OCI-LY7 (cell line): ENCODE results near the gene TOLLIP. TPM values are rescaled to one million over a fixed set of nuclear protein-coding genes. Genes with fewer than 3 reads are reported as not detected.

Experiments
- BruUV-seq: library from RNA; stranded (reverse); fragments of 400-500 nt; replicated peaks from 2 replicates; lab custom pipeline; 2021; lab: Mats Ljungman, UMichigan
- CTCF ChIA-PET: fragments of 300-600 bp; sonication (Branson Sonifier 250); formaldehyde crosslinking; loops from one replicate; lab custom pipeline; 2022; ENCODE audit warnings: antibody characterized with exemption; ENCODE audit not compliant: unreplicated experiment; lab: Charles Lee
- POLR2A ChIA-PET: fragments of 300-600 bp; sonication (Branson Sonifier 250); formaldehyde crosslinking; loops from one replicate; lab custom pipeline; 2022; ENCODE audit warnings: antibody characterized with exemption; lab: Charles Lee
- DNase-seq: peaks from one replicate; pipeline ENCODE4 v3.0.0-alpha.2; 2015; ENCODE audit warnings: low spot score
- H2AFZ ChIP-seq: fragments of 200-600 bp; sonication (generic), shearing (Covaris generic); 2 replicates; pipeline ENCODE4 v1.6.1; 2014; ENCODE audit warnings: mild to moderate bottlenecking, antibody characterized with exemption, low read length, moderate library complexity
- H3K27ac ChIP-seq: fragments of 200-600 bp; sonication (generic); 2 replicates; pipeline ENCODE4 v1.5.1; 2014; ENCODE audit warnings: mixed run types, low read depth, mild to moderate bottlenecking, moderate library complexity, low read length, inconsistent platforms; ENCODE audit not compliant: poor library complexity, severe bottlenecking
- H3K36me3 ChIP-seq: fragments of 200-600 bp; sonication (generic); 2 replicates; pipeline ENCODE4 v1.6.1; 2014; ENCODE audit warnings: mild to moderate bottlenecking, antibody characterized with exemption, low read length, moderate library complexity, mixed read lengths; ENCODE audit not compliant: insufficient read depth
- H3K4me1 ChIP-seq: fragments of 200-600 bp; sonication (generic); 2 replicates; pipeline ENCODE4 v1.5.1; 2014; ENCODE audit warnings: mild to moderate bottlenecking, low read length; ENCODE audit not compliant: insufficient read depth, poor library complexity, severe bottlenecking
- H3K4me2 ChIP-seq: fragments of 200-600 bp; sonication (generic); 2 replicates; pipeline ENCODE4 v1.6.1; 2014; ENCODE audit warnings: mild to moderate bottlenecking, low read length
- H3K4me3 ChIP-seq: fragments of 200-600 bp; sonication (generic); 2 replicates; pipeline ENCODE4 v1.5.1; 2014; ENCODE audit warnings: mild to moderate bottlenecking, low read depth, low read length; ENCODE audit not compliant: poor library complexity, severe bottlenecking
- H3K79me2 ChIP-seq: fragments of 200-600 bp; sonication (generic); 2 replicates; pipeline ENCODE4 v1.6.1; 2016; ENCODE audit warnings: low read depth, mild to moderate bottlenecking, low read length, moderate library complexity, mixed read lengths; ENCODE audit not compliant: insufficient read depth
- H3K9me2 ChIP-seq: fragments of 200-600 bp; sonication (generic); 2 replicates; pipeline ENCODE4 v1.6.1; 2016; ENCODE audit warnings: mild to moderate bottlenecking, low read length, mixed read lengths; ENCODE audit not compliant: insufficient read depth
- H3K9me3 ChIP-seq: fragments of 200-600 bp; sonication (generic); 2 replicates; pipeline ENCODE4 v1.6.1; 2014; ENCODE audit warnings: mild to moderate bottlenecking, mixed run types, low read length, mixed read lengths
- H4K20me1 ChIP-seq: fragments of 200-600 bp; sonication (generic); 2 replicates; pipeline ENCODE4 v1.6.1; 2014; ENCODE audit warnings: mild to moderate bottlenecking, antibody characterized with exemption, low read length, moderate library complexity, mixed read lengths; ENCODE audit not compliant: insufficient read depth
- EZH2phosphoT487 ChIP-seq: fragments of 200-600 bp; sonication (generic); IDR thresholded peaks from 2 replicates; pipeline ENCODE4 v1.6.1; 2018; ENCODE audit warnings: low read depth, borderline replicate concordance, mild to moderate bottlenecking, mixed run types, antibody characterized with exemption, low read length, moderate library complexity, mixed read lengths
- intact Hi-C: fragments of 100-400 bp; cut with micrococcal nuclease; formaldehyde crosslinking; loops from one replicate; pipeline ENCODE4 v1.10.0; 2022; ENCODE audit not compliant: unreplicated experiment
- total RNA-seq, 2 experiments: library from RNA; depleted of rRNA in 1 of 2; stranded (reverse); fragments of >200 nt in 1 of 2; shearing (Covaris generic) in 1 of 2; gene quantifications; 2 replicates each; pipeline ENCODE4 v1.2.3, GENCODE V29; 2014 to 2022
- TF ChIP-seq, protein P1 (sequence below): fragments of 200-600 bp; sonication (generic); conservative IDR thresholded peaks from 2 replicates; pipeline ENCODE4 v1.5.1; 2014; ENCODE audit warnings: mild to moderate bottlenecking, antibody characterized with exemption, low read length, moderate library complexity, mixed read lengths

Gene TOLLIP
- total RNA-seq, 2 experiments from 2014 or later: 15.9 to 37.1 TPM

DNA sequence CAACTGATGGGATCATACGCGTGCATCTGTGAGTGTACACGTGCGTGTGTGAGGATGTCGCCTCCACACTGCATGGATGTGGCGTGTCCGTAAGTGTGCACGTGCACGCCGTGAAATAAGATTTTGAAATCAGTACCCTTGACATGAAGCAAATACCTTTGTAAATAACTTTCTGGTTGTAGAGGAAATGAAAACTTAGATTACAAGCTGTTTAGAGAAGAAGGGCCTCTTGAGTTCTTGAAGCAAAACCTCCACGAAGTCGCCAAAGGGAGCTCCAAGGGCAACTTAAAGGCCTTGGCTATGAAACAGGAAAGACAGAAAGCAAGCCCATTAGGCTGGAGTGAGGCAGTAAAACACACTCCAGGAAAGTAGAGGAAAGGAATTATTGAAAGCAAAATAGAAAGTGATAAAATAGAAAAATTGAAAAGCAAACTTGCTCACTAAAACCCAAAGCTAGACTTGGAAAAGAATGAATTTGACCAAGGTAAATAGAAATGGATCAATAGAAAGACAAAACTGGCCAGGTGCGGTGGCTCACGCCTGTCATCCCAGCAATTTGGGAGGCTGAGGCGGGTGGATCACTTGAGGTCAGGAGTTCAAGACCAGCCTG is 29.7 kb upstream of the TOLLIP start:
- Histone ChIP-seq H3K4me2 (no peak overlapping the region), H3K27ac (no peak overlapping the region), H3K9me3 (no peaks in the 10 kb centered on the region), H3K4me3 (no peak overlapping the region), H4K20me1 (no peaks in the 10 kb centered on the region), H2AFZ (no peak overlapping the region), H3K9me2 (no peaks in the 10 kb centered on the region), H3K79me2 (no peaks in the 10 kb centered on the region), H3K36me3 (no peaks in the 10 kb centered on the region), H3K4me1 (peaks cover 11% of the 10 kb centered on the region)
- TF ChIP-seq EZH2phosphoT487: no peak
- TF ChIP-seq, protein P1, sequence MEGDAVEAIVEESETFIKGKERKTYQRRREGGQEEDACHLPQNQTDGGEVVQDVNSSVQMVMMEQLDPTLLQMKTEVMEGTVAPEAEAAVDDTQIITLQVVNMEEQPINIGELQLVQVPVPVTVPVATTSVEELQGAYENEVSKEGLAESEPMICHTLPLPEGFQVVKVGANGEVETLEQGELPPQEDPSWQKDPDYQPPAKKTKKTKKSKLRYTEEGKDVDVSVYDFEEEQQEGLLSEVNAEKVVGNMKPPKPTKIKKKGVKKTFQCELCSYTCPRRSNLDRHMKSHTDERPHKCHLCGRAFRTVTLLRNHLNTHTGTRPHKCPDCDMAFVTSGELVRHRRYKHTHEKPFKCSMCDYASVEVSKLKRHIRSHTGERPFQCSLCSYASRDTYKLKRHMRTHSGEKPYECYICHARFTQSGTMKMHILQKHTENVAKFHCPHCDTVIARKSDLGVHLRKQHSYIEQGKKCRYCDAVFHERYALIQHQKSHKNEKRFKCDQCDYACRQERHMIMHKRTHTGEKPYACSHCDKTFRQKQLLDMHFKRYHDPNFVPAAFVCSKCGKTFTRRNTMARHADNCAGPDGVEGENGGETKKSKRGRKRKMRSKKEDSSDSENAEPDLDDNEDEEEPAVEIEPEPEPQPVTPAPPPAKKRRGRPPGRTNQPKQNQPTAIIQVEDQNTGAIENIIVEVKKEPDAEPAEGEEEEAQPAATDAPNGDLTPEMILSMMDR: no peak
- CTCF ChIA-PET: no interaction called here
- intact Hi-C loops: no loop called here
- BruUV-seq: no TSS peak
- DNase-seq: no peak
- POLR2A ChIA-PET: no interaction called here

DNA sequence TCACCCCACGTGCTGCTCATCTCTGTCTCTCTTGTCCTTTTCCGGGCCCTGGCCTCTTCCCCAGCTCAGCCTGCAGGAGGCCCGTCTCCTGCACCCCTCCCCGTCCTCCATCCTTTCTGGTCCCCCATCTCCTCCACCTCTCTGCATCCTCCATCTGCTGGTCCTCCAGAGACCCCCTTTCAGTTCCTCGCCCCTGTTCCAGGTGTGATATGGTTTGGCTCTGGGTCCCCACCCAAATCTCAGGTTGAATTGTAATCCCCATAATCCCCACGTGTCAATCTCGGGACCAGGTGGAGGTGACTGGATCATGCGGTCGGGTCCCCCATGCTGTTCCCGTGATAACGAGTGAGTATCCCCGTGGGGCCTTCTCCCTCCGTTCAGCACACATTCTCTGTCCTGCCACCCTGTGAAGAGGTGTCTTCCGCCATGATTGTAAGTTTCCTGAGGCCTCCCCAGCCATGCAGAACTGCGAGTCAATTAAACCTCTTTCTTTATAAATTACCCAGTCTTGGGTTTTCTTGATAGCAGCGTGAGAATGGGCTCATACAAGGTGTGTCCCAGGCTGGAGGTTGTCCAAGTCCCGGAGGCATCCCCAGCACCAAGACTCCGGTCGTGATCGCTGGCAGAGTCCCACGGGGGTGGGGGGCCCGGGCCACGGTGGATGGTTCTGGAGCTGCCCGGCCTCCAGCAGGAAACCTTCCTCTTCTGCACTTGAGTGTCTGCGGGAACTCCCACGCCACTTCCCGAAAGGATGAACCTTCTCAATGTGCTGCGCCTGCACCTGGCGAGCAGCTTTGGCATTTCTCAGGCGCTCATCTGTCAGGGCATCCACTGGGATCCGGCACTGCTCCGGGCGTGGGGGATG is 29.0 kb upstream of the TOLLIP start:
- H3K9me3 ChIP-seq: no peaks in the 10 kb centered on the region
- H3K79me2 ChIP-seq: no peaks in the 10 kb centered on the region
- no peak overlapping the region for H3K4me3 ChIP-seq
- no peak for TF ChIP-seq EZH2phosphoT487
- TF ChIP-seq, protein P1: no peak
- DNase-seq: no peak
- CTCF ChIA-PET: no interaction called here
- no TSS peak for BruUV-seq
- H3K9me2 ChIP-seq: no peaks in the 10 kb centered on the region
- POLR2A ChIA-PET: no interaction called here
- no peaks in the 10 kb centered on the region for H3K36me3 ChIP-seq
- H4K20me1 ChIP-seq: no peaks in the 10 kb centered on the region
- H3K4me1 ChIP-seq: peaks cover 11% of the 10 kb centered on the region
- intact Hi-C loops: no loop called here
- H2AFZ ChIP-seq: no peak overlapping the region
- H3K4me2 ChIP-seq: no peak overlapping the region
- no peak overlapping the region for H3K27ac ChIP-seq

- Histone ChIP-seq H3K4me1 (peaks cover 11% of the 10 kb centered on the region), H3K79me2 (no peaks in the 10 kb centered on the region), H3K9me3 (no peaks in the 10 kb centered on the region), H3K4me2 (no peak overlapping the region), H2AFZ (no peak overlapping the region), H3K4me3 (no peak overlapping the region), H3K9me2 (no peaks in the 10 kb centered on the region), H4K20me1 (no peaks in the 10 kb centered on the region), H3K36me3 (no peaks in the 10 kb centered on the region), H3K27ac (no peak overlapping the region)
- TF ChIP-seq, protein P1: no peak
- TF ChIP-seq EZH2phosphoT487: no peak
- intact Hi-C loops: no loop called here
- no peak for DNase-seq
- ChIA-PET POLR2A (no interaction called here), CTCF (no interaction called here)
- no TSS peak for BruUV-seq
Observed at GRCh38 chr11:1337647-1338007, 28.2 kb upstream of the TOLLIP start.
